Breast epithelium (tissue), 4 donors: ENCODE measurements around the gene TEKT1. TPM values are rescaled to one million over a fixed set of nuclear protein-coding genes. Genes with fewer than 3 reads are reported as not detected.

ENCODE experiments used
- DNase-seq, 2 donors: peaks; one replicate each; pipeline ENCODE4 v3.0.0-alpha.2; 2019; ENCODE audit warnings: low spot score in 2 of 2
- H3K27ac ChIP-seq, 2 donors: fragments of 200-600 bp; sonication (generic) in 1 of 2; one replicate each; pipeline ENCODE4 v1.5.1; 2016 to 2019; ENCODE audit warnings: mild to moderate bottlenecking in 1 of 2
- H3K27me3 ChIP-seq, 2 donors: fragments of 200-600 bp; sonication (generic) in 1 of 2; one replicate each; pipeline versions ENCODE4 v1.5.1 to v1.6.0; 2017 to 2019; ENCODE audit warnings: control low read depth in 1 of 2, mild to moderate bottlenecking in 1 of 2
- H3K36me3 ChIP-seq: fragments of 200-600 bp; one replicate; pipeline ENCODE4 v1.5.1; 2019
- H3K4me1 ChIP-seq, 2 donors: fragments of 200-600 bp; sonication (generic); one replicate each; pipeline ENCODE4 v1.5.1; 2016 to 2019; ENCODE audit warnings: control low read depth in 1 of 2
- H3K4me3 ChIP-seq, 3 donors: fragments of 200-600 bp; sonication (generic); 1 replicate in 2 of 3; 2 replicates in 1 of 3; pipeline ENCODE4 v1.5.1; 2016 to 2019; ENCODE audit warnings: mild to moderate bottlenecking in 3 of 3, moderate library complexity in 2 of 3
- H3K9me3 ChIP-seq, 2 donors: fragments of 200-600 bp; sonication (generic) in 1 of 2; one replicate each; pipeline ENCODE4 v1.5.1; 2016 to 2019; ENCODE audit warnings: control low read depth in 1 of 2
- CTCF ChIP-seq, 3 donors: fragments of 450-650 bp; IDR thresholded peaks; one replicate each; pipeline ENCODE4 v1.5.1; 2016 to 2017; ENCODE audit warnings: antibody characterized with exemption in 3 of 3, mild to moderate bottlenecking in 3 of 3, moderate library complexity in 3 of 3
- POLR2A ChIP-seq: fragments of 450-650 bp; IDR thresholded peaks from one replicate; pipeline ENCODE4 v1.6.1; 2016; ENCODE audit warnings: antibody characterized with exemption, mild to moderate bottlenecking, moderate library complexity
- POLR2AphosphoS5 ChIP-seq, 3 donors: sonication (generic); formaldehyde crosslinking; IDR thresholded peaks; one replicate each; pipeline ENCODE4 v1.6.1; 2017; ENCODE audit warnings: antibody characterized with exemption in 3 of 3
- intact Hi-C: fragments of 100-400 bp; cut with DNase I; formaldehyde crosslinking; loops from one replicate; pipeline ENCODE4 v1.15.1; 2023; ENCODE audit warnings: low total_unique reads
- total RNA-seq, 3 donors: library from RNA; depleted of rRNA; stranded (reverse); fragments of >200 nt; gene quantifications; one replicate each; pipeline ENCODE4 v1.1.0, GENCODE V29; 2016

Gene TEKT1
- total RNA-seq, 3 donors from 2014 or later: not detected

GRCh38 chr17:6756425-6757031 is 75.0 kb downstream of the TEKT1 start:
- Histone ChIP-seq H3K27me3 (no peaks in the 10 kb centered on the region), H3K9me3 (no peaks in the 10 kb centered on the region), H3K27ac (peak overlapping the region; percentile 87 to 97), H3K4me1 (peaks cover 14 to 24% of the 10 kb centered on the region in 2 donors), H3K36me3 (no peaks in the 10 kb centered on the region), H3K4me3 (peak overlapping the region; percentile 55 to 79 (median 55))
- intact Hi-C loops: no loop called here
- TF ChIP-seq POLR2AphosphoS5 (IDR thresholded peaks at IDR 0.05) (no peak), CTCF (IDR thresholded peaks at IDR 0.05) (no peak), POLR2A (no peak)
- DNase-seq: no peak

- TF ChIP-seq POLR2AphosphoS5 (IDR thresholded peaks at IDR 0.05) (peak in 1 of 3 donors; percentile 16), CTCF (IDR thresholded peaks at IDR 0.05) (no peak)
- Histone ChIP-seq H3K27ac (peak within 1 kb of the TSS; percentile 87 to 97), H3K27me3 (no peaks in the 10 kb centered on the region), H3K36me3 (no peaks in the 10 kb centered on the region), H3K4me1 (peaks cover 14 to 24% of the 10 kb centered on the region in 2 donors), H3K4me3 (peak within 1 kb of the TSS; percentile 55 to 79 (median 55)), H3K9me3 (no peaks in the 10 kb centered on the region)
- intact Hi-C loops: no loop called here
- no peak for DNase-seq
Measured at GRCh38 chr17:6755731-6756184, 75.8 kb downstream of the TEKT1 start, which contains the start of gene XAF1. Gene XAF1, plus strand, starts transcription at chr17:6756046. Its CDS starts 33 bp downstream, at chr17:6756079.

GRCh38 chr17:6755281-6755680 is 76.2 kb downstream of the TEKT1 start:
- TF ChIP-seq POLR2A: no peak
- no peak for TF ChIP-seq CTCF (IDR thresholded peaks at IDR 0.05)
- no peak for TF ChIP-seq POLR2AphosphoS5 (IDR thresholded peaks at IDR 0.05)
- intact Hi-C loops: no loop called here
- DNase-seq: no peak
- Histone ChIP-seq H3K36me3 (no peaks in the 10 kb centered on the region), H3K4me3 (peak overlapping the region; percentile 55 to 79 (median 55)), H3K27ac (peak overlapping the region; percentile 87 to 97), H3K9me3 (no peaks in the 10 kb centered on the region), H3K27me3 (no peaks in the 10 kb centered on the region), H3K4me1 (peaks cover 14 to 24% of the 10 kb centered on the region in 2 donors)

GRCh38 chr17:6753546-6753945 is 78.0 kb downstream of the TEKT1 start:
- no peaks in the 10 kb centered on the region for H3K9me3 ChIP-seq
- intact Hi-C loops: no loop called here
- TF ChIP-seq CTCF (IDR thresholded peaks at IDR 0.05): no peak
- TF ChIP-seq POLR2AphosphoS5 (IDR thresholded peaks at IDR 0.05): no peak
- TF ChIP-seq POLR2A: no peak
- no peak for DNase-seq
- H3K4me3 ChIP-seq: peak overlapping the region in 1 of 3 donors; percentile 31
- H3K27ac ChIP-seq: peak overlapping the region; percentile 92 to 93
- peaks cover 14 to 24% of the 10 kb centered on the region in 2 donors for H3K4me1 ChIP-seq
- no peaks in the 10 kb centered on the region for H3K36me3 ChIP-seq
- no peaks in the 10 kb centered on the region for H3K27me3 ChIP-seq

GRCh38 chr17:6753006-6753445 is 78.5 kb downstream of the TEKT1 start:
- Histone ChIP-seq H3K27ac (peak overlapping the region; percentile 92 to 93), H3K27me3 (no peaks in the 10 kb centered on the region), H3K4me3 (peak overlapping the region in 1 of 3 donors; percentile 31), H3K4me1 (peaks cover 14 to 24% of the 10 kb centered on the region in 2 donors), H3K9me3 (no peaks in the 10 kb centered on the region), H3K36me3 (no peaks in the 10 kb centered on the region)
- DNase-seq: peak in 1 of 2 donors; percentile 83
- TF ChIP-seq POLR2AphosphoS5 (IDR thresholded peaks at IDR 0.05) (peak; percentile 22 to 31 (median 28)), POLR2A (no peak), CTCF (IDR thresholded peaks at IDR 0.05) (no peak)
- intact Hi-C loops: no loop called here
